GM19193 (cell line): ENCODE measurements around the gene C4orf50.

Source experiments
- POLR2A ChIP-seq: IDR thresholded peaks from 4 replicates; pipeline ENCODE4 v1.6.1; 2011; ENCODE audit not compliant: insufficient read depth, insufficient read length; ENCODE audit errors: extremely low read depth

Gene C4orf50

GRCh38 chr4:6028168-6028567, 9.9 kb upstream of the C4orf50 start:
- TF ChIP-seq POLR2A, result no peak

DNA sequence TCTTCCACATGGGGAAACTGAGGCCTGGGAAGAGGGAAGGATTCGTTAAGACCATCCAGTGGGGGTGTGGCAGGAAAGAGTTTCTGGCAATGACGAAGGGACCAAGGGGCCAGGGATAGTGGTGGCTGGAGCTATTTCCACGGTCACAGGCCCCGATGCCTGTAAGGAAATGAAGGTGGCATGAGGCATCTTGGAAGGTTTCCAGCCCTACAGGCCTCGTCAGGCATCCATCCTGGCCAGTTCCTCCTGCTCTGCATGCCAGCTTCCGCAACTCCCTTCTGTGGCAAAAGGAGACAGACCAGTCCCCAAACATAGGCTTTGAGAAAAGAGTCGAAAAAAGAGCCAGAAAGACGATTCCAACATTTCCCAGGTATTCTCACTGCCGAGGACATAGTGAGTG, 9.2 kb upstream of the C4orf50 start:
- TF ChIP-seq POLR2A, result no peak

GRCh38 chr4:6024313-6024960, 6.2 kb upstream of the C4orf50 start:
- no peak for TF ChIP-seq POLR2A

GRCh38 chr4:6023731-6024130, 5.5 kb upstream of the C4orf50 start:
- no peak for TF ChIP-seq POLR2A

GRCh38 chr4:6022607-6023288, 4.5 kb upstream of the C4orf50 start:
- TF ChIP-seq POLR2A, result no peak

GRCh38 chr4:6021831-6022606, 3.8 kb upstream of the C4orf50 start:
- no peak for TF ChIP-seq POLR2A

DNA sequence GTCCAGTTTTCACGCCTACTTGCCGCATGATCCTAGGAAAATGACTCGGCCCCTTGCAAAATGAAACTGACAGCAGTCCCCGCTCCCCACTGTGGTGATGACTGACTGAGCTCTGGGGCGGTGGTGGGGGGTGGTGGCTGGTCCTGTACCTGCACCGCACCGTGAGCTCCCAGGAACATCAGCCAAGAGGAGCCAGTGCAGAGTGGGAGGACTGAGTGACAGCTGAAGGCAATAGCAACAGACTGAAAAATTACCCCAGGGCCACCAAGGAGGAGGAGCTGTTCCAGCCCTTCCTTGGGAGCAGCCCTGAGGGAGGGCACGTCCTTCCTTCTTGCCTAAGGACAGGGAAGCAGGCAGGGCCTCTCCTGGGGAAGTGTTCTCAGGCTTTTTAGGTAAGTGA, 2.4 kb upstream of the C4orf50 start:
- no peak for TF ChIP-seq POLR2A

DNA sequence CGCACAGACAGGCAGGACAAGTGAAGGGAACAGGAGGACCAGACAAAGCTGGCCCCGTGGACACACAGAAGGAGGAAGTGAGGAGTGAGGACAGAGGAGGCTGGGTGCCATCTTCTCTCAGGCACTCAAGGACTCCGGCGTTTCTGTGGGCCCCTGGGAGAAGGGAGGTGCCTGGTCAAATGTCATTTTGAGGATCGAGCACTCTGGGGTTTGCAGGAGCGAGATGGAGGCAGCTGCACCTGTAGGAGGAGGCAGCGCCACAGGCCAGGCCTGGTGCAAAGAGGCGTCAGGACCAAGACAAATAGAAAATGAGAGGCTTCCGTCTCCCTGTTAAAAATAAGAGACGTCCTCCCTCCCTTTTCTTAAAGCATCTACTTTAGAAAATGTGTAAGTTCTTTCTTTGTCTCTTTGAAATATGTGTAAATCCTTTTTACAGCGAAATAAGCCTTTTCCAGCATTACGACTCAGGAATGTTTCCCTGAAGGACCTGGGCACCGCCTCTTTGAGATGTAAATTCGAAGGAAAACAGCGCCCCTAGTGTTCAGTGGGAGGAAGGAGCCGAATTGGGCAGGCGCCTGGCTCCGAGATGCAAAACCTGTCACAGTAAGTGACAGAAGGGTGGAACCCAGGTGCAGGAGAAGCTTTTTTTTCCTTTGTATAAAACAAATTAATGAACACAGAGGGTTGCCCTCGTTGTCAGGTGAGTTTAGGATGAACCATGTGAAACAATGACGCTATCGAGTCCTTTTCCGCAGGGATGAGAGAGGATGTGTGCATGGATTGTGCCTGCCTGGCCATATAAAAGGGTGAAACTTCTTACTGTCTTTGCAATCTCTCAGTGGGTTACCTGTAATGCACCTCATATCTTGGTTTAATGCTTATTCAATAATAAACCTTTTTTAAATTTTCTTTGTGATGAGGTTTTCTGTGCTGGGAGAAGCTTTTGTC, 1.4 kb upstream of the C4orf50 start:
- no peak for TF ChIP-seq POLR2A

DNA sequence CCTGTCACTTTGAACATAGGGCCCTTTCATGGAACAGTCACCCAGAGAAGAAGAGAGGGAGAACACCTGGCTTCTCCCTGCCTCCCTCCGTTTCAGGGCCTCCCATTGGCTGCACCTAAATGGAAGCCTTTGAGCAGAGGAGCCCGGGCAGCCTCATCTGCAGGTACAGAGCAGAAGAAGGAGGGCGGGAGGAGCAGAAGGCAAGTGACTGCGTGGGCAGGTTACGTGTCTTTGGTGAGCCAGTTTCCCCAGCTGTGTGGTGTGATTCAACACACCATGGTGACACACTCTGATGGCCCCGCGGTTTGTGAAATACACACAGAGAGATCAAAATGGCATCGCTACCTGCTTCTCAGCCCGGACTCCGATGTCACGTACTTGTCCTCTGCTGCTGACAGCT, 431 bp downstream of the C4orf50 start:
- TF ChIP-seq POLR2A, result no peak

- TF ChIP-seq POLR2A, result no peak
Observed at GRCh38 chr4:6017030-6017429, 1.2 kb downstream of the C4orf50 start.

DNA sequence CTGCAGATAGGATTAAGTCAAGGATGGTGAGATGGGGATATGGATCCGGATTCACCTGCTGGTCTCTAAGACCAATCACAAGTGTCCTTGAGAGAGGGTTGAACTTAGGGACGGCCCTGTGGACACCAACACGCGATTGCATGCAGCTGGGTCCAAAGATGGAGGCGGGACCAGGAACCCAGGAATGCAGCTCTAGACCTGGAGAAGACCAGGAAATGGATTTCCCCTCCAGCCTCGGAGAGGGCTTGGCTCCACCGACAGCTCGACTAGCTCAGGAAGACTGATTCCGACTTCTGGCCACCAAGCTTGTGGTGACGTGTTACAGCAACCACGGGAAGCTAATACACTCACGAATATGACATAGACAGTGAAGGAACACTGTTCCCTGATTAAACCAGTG, 4.7 kb downstream of the C4orf50 start:
- TF ChIP-seq POLR2A, result no peak

- no peak for TF ChIP-seq POLR2A
Observed at GRCh38 chr4:6012200-6012599, 6.0 kb downstream of the C4orf50 start.

DNA sequence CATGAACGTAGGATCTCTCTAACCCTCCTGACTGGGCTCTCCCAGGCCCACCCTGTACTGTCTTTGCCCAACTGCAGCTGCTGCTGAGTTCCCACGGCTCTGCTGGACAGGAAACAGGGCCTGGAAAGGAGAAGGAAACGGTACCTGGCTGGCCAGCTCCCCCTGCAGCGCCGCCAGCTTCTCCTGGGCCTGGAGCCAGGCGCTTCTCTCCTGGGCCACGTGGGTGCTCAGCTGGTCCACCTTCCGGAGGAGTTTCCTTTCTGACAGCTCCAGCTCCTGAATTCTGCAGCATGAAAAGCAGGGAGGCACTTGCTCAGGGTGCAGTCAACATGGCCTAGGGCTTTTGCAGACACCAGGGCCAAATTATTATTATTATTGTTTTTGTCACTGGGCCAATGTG, 6.5 kb downstream of the C4orf50 start:
- no peak for TF ChIP-seq POLR2A

GRCh38 chr4:6011271-6011671, 7.0 kb downstream of the C4orf50 start:
- no peak for TF ChIP-seq POLR2A

DNA sequence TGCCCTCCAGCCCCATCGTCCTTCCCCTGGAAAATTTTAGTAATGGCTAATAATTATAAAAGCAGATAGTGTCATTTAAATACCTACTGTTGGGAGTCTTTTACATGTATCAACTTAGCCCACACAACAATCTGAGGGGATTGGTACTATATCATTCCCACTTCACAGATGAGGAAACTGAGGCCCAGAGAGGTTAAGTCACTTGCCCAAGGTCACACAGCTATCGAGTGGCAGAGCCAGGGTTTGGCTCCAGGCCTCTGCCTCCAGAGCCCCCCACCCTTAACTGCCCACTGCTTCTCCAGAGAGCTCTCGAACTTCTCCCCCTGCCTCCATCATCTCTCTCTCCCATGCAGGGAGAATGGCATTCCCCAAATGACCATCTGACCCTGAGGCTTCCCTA, 7.4 kb downstream of the C4orf50 start:
- TF ChIP-seq POLR2A, result no peak
